Adrenal gland (tissue), 12 donors: ENCODE data around the gene INPP4B. TPM values are rescaled to one million over a fixed set of nuclear protein-coding genes. Genes with fewer than 3 reads are reported as not detected.

ENCODE experiments used
- DNase-seq, 7 donors: peaks; one replicate each; pipeline ENCODE4 v3.0.0-alpha.2; 2019 to 2020
- H3K27ac ChIP-seq, 5 donors: fragments of 200-600 bp; sonication (generic) in 4 of 5; 1 replicate in 3 of 5; 2 replicates in 2 of 5; pipeline versions ENCODE4 v1.5.1 to v1.8.0; 2016 to 2020; ENCODE audit warnings: mild to moderate bottlenecking in 1 of 5
- H3K27me3 ChIP-seq: fragments of 200-600 bp; 2 replicates; pipeline ENCODE4 v1.8.0; 2021
- H3K36me3 ChIP-seq, 2 donors: fragments of 200-600 bp; replicated peaks in 1 of 2; 1 replicate in 1 of 2; 2 replicates in 1 of 2; pipeline versions ENCODE4 v1.5.1 to v1.8.0; 2018 to 2022
- H3K4me1 ChIP-seq, 2 donors: fragments of 200-600 bp; replicated peaks in 1 of 2; 1 replicate in 1 of 2; 2 replicates in 1 of 2; pipeline versions ENCODE4 v1.5.1 to v1.8.0; 2018 to 2021
- H3K4me3 ChIP-seq, 4 donors: fragments of 200-600 bp; sonication (generic) in 3 of 4; one replicate each; pipeline ENCODE4 v1.5.1; 2016 to 2018
- H3K9me3 ChIP-seq, 3 donors: fragments of 200-600 bp; sonication (generic) in 1 of 3; replicated peaks in 1 of 3; 1 replicate in 2 of 3; 2 replicates in 1 of 3; pipeline versions ENCODE4 v1.5.1 to v1.8.0; 2016 to 2021
- POLR2A ChIP-seq, 2 donors: fragments of 450-650 bp; IDR thresholded peaks; one replicate each; pipeline ENCODE4 v1.6.1; 2017; ENCODE audit warnings: antibody characterized with exemption in 2 of 2, mild to moderate bottlenecking in 2 of 2, moderate library complexity in 1 of 2
- WGBS, 4 donors: extraction: QIAGEN DNeasy Blood & Tissue Kit in 2 of 4; methylation state at CpG; one replicate each; pipeline versions ENCODE4 v1.1.5 to v1.1.7; 2013 to 2017; 5-methylcytosine and 5-hydroxymethylcytosine counted together
- intact Hi-C, 2 donors: fragments of 100-400 bp; cut with DNase I; formaldehyde crosslinking; loops; one replicate each; pipeline versions ENCODE4 v1.14.1 to v1.15.0; 2022 to 2023
- polyA plus RNA-seq, 3 donors: library from polyadenylated mRNA; stranded (reverse); fragments of 200-250 nt in 2 of 3; fragments of 350-450 nt in 1 of 3; fragmentation: Illumina TruSeq in 1 of 3; extraction: RNeasy Lipid Tissue Mini Kit (QIAGEN cat#74804) in 1 of 3; gene quantifications; one replicate each; pipeline ENCODE4 v1.2.3, GENCODE V29; 2013 to 2014
- total RNA-seq, 9 donors: library from RNA; depleted of rRNA in 4 of 9; stranded (reverse); fragments of >200 nt in 4 of 9; fragments of 120-200 nt in 1 of 9; fragmentation: NEBNext Ultra II Directional in 1 of 9; extraction: Animal tissue kit (Norgen Biotek cat#: 25700) in 1 of 9; gene quantifications; one replicate each; pipeline versions ENCODE4 v1.1.0 to v1.2.4, GENCODE V29; 2013 to 2023
- TF ChIP-seq, protein P1 (sequence below), 6 experiments: fragments of 450-650 bp in 4 of 6; fragments of 200-600 bp in 2 of 6; sonication (generic) in 1 of 6; IDR thresholded peaks; 1 replicate in 5 of 6; 2 replicates in 1 of 6; pipeline versions ENCODE4 v1.5.1 to v1.8.0; 2016 to 2021; ENCODE audit warnings: antibody characterized with exemption in 6 of 6, mild to moderate bottlenecking in 2 of 6, moderate library complexity in 1 of 6
- donor health status: healthy with polysubstance abuse.
- donor health status: Bipolar disorder and iron deficiency.
- donor health status: DM: yes; HTN: yes; CAD: no.
- donor health status: DM: no; HTN: no; CAD: no.
- donor health status: DM: no; HTN: no; CAD: no.
- donor health status: DM: yes; HTN: yes; CAD: no.

INPP4B gene
- total and polyA plus RNA-seq, 12 donors: 2.2 to 21.6 (median 11.8) TPM

DNA sequence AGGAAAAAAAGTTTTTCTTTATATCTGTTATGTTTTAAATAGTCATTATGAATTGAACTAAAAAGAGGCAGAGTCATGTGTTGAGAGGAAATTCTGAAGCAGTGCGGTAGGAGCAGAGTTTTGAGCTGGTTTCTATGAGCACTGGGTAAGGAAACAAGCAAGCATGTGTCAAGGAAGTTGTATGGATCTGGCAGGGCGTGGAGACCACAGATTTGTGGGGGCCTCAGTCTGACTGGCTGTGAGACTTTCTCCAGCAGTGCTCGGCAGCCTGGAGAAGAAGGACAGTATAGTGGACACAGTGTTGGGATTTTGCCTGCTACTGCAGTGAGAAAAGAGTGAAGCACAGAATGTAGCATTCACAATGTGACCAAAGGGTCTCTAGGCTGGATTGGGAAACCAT, 399.1 kb downstream of the INPP4B start:
- no peaks in the 10 kb centered on the region for H3K27me3 ChIP-seq
- TF ChIP-seq, protein P1, sequence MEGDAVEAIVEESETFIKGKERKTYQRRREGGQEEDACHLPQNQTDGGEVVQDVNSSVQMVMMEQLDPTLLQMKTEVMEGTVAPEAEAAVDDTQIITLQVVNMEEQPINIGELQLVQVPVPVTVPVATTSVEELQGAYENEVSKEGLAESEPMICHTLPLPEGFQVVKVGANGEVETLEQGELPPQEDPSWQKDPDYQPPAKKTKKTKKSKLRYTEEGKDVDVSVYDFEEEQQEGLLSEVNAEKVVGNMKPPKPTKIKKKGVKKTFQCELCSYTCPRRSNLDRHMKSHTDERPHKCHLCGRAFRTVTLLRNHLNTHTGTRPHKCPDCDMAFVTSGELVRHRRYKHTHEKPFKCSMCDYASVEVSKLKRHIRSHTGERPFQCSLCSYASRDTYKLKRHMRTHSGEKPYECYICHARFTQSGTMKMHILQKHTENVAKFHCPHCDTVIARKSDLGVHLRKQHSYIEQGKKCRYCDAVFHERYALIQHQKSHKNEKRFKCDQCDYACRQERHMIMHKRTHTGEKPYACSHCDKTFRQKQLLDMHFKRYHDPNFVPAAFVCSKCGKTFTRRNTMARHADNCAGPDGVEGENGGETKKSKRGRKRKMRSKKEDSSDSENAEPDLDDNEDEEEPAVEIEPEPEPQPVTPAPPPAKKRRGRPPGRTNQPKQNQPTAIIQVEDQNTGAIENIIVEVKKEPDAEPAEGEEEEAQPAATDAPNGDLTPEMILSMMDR (IDR thresholded peaks at IDR 0.05): no peak
- no peak for TF ChIP-seq POLR2A (IDR thresholded peaks at IDR 0.05)
- H3K36me3 ChIP-seq: no peaks in the 10 kb centered on the region
- DNase-seq: no peak
- intact Hi-C loops: no loop called here
- no peak overlapping the region for H3K27ac ChIP-seq
- H3K9me3 ChIP-seq: no peaks in the 10 kb centered on the region
- H3K4me3 ChIP-seq: no peak overlapping the region
- no peaks in the 10 kb centered on the region for H3K4me1 ChIP-seq
- 71 to 78% (median 71%) methylated on average over 3 of the region's 3 CpGs for WGBS, 4 donors

DNA sequence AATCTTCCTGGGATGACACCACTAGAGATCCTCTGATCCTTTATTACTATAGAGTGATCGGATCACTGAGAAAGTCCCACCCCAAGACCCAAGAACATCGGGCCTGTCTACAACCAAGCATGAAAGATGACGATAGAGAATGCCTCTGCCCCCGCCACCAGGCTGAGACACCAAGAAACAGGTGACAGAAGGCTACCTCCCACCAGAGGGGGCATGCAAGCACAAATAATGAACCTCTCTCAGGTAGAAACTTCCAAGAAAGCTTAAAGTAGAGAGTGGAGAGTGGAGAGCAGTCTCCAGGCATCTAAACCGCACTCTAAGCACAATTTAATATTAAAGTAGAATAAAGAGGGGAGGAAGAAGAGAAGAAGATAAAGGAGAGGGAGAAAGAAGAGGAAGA, 402.6 kb downstream of the INPP4B start:
- 94 to 99% (median 97%) methylated on average over 5 of the region's 5 CpGs for WGBS, 4 donors
- H3K27ac ChIP-seq: no peak overlapping the region
- DNase-seq: no peak
- no peak overlapping the region for H3K4me3 ChIP-seq
- no peaks in the 10 kb centered on the region for H3K36me3 ChIP-seq
- intact Hi-C loops: no loop called here
- H3K9me3 ChIP-seq: peaks cover 0 to 2% (median 0%) of the 10 kb centered on the region in 3 donors
- no peaks in the 10 kb centered on the region for H3K27me3 ChIP-seq
- H3K4me1 ChIP-seq: no peaks in the 10 kb centered on the region
- TF ChIP-seq, protein P1 (IDR thresholded peaks at IDR 0.05): no peak
- TF ChIP-seq POLR2A (IDR thresholded peaks at IDR 0.05): no peak

DNA sequence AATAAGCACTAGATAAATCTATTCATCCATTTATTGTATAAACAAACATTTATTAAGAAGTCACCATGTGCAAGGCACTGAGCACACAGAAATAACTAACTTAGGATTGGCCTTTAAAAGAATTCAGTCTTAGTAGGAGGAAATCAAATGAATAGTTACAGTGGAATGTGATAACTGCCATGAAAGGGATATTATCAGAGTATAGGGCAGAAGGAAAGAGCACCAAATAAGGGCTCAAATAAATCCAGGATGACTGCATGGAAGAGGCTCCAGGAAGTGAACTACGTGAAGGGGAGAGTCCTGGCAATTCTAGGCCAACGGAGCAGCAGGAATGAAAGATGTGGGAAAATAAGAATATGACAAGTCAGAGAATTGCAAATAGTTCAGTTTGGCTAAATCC, 406.0 kb downstream of the INPP4B start:
- H3K9me3 ChIP-seq: peaks cover 0 to 7% (median 0%) of the 10 kb centered on the region in 3 donors
- no peaks in the 10 kb centered on the region for H3K36me3 ChIP-seq
- DNase-seq: no peak
- WGBS, 4 donors: 81 to 89% (median 86%) methylated on average over 2 of the region's 2 CpGs
- no peaks in the 10 kb centered on the region for H3K27me3 ChIP-seq
- intact Hi-C loops: no loop called here
- no peaks in the 10 kb centered on the region for H3K4me1 ChIP-seq
- TF ChIP-seq, protein P1 (IDR thresholded peaks at IDR 0.05): no peak
- no peak for TF ChIP-seq POLR2A (IDR thresholded peaks at IDR 0.05)
- H3K27ac ChIP-seq: no peak overlapping the region
- H3K4me3 ChIP-seq: no peak overlapping the region

DNA sequence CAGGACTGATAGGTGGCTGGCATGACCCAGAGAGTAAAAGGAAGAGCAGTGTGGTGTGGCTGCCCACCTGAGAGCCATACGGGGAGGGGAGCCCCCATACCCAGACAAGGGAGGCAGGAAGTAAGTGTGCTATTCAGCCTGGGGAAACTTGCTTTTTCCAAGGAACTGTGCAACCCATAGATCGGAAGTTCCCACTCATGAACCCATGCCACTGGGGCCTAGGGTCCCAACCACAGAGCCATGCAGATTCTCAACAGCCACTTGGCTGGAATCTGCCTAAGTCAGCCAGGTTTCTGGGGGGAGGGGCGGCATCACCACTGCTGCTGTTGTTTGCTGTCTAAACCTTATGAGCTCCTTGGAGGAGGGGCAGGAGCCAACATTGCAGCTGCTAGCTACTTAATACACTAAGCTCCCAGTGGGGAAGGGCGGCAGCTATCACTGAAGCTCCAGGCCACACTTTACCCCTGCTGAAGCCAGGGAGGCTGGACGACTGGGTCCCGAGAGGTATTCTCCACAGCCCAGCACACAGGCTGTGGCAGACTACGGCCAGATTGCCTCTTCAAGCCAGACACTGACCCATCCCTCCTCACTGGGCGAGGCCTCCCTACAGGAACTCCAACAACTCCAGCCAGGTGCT, 410.4 kb downstream of the INPP4B start:
- no peak overlapping the region for H3K4me3 ChIP-seq
- 81 to 91% (median 88%) methylated on average over 2 to 8 of the region's 8 CpGs for WGBS, 4 donors
- intact Hi-C loops: no loop called here
- no peaks in the 10 kb centered on the region for H3K4me1 ChIP-seq
- no peaks in the 10 kb centered on the region for H3K27me3 ChIP-seq
- no peak for TF ChIP-seq POLR2A (IDR thresholded peaks at IDR 0.05)
- TF ChIP-seq, protein P1 (IDR thresholded peaks at IDR 0.05): no peak
- no peak for DNase-seq
- H3K9me3 ChIP-seq: peaks cover 0 to 7% (median 0%) of the 10 kb centered on the region in 3 donors
- no peak overlapping the region for H3K27ac ChIP-seq
- no peaks in the 10 kb centered on the region for H3K36me3 ChIP-seq
